Activated CD8-positive, alpha-beta T cell treated with anti-CD3 and anti-CD28 coated beads for 36 hours (primary cell): ENCODE measurements around the gene TMEM150A. TPM values are rescaled to one million over a fixed set of nuclear protein-coding genes. Genes with fewer than 3 reads are reported as not detected.
A peak's percentile ranks its signal among the peaks of the same experiment; 100 is the strongest.
"Not testable (repeated sequence)": the region's sequence is repeated elsewhere in the genome, so short reads cannot be mapped to it uniquely, and the experiment has no call there.

Experiments used
- ATAC-seq: fragments of 200-7000 bp; cut with Tn5 transposase; one replicate; pipeline ENCODE4 v1.10.0; 2021; ENCODE audit warnings: mild to moderate bottlenecking, moderate library complexity
- CTCF ChIA-PET: fragments of 350-600 bp; sonication (Branson Sonifier 250); formaldehyde crosslinking; loops from one replicate; lab custom pipeline; 2021; ENCODE audit warnings: antibody characterized with exemption; lab: Charles Lee
- POLR2A ChIA-PET: fragments of 350-600 bp; sonication (Branson Sonifier 250); formaldehyde crosslinking; loops from one replicate; lab custom pipeline; 2021; ENCODE audit warnings: antibody characterized with exemption; lab: Charles Lee
- DNase-seq: peaks from one replicate; pipeline ENCODE4 v3.0.0-alpha.2; 2020
- H3K27ac Mint-ChIP-seq: one replicate; pipeline ENCODE4 v1.8.0; 2021; ENCODE audit warnings: mild to moderate bottlenecking, mixed read lengths
- H3K27me3 Mint-ChIP-seq: one replicate; pipeline ENCODE4 v1.8.0; 2021; ENCODE audit warnings: mixed read lengths
- H3K36me3 Mint-ChIP-seq: one replicate; pipeline ENCODE4 v1.8.0; 2021; ENCODE audit warnings: low read depth, mixed read lengths
- H3K4me1 Mint-ChIP-seq: one replicate; pipeline ENCODE4 v1.8.0; 2021; ENCODE audit warnings: low read depth, mixed read lengths
- H3K4me3 Mint-ChIP-seq: one replicate; pipeline ENCODE4 v1.8.0; 2021; ENCODE audit warnings: mild to moderate bottlenecking, moderate library complexity, mixed read lengths
- H3K9me3 Mint-ChIP-seq: one replicate; pipeline ENCODE4 v1.8.0; 2021; ENCODE audit warnings: mixed read lengths
- intact Hi-C: fragments of 100-400 bp; cut with micrococcal nuclease; formaldehyde crosslinking; loops from one replicate; pipeline ENCODE4 v1.10.0; 2022
- total RNA-seq, 2 experiments: library from RNA; stranded (reverse); gene quantifications; one replicate each; pipeline ENCODE4 v1.2.3, GENCODE V29; 2021
- TF ChIP-seq, protein P1 (sequence below): fragments of 200-600 bp; IDR thresholded peaks from one replicate; pipeline ENCODE4 v1.8.0; 2022; ENCODE audit warnings: antibody characterized with exemption, mild to moderate bottlenecking

Gene TMEM150A
- total RNA-seq, 2 experiments from 2014 or later: 1.0 to 1.2 TPM

DNA sequence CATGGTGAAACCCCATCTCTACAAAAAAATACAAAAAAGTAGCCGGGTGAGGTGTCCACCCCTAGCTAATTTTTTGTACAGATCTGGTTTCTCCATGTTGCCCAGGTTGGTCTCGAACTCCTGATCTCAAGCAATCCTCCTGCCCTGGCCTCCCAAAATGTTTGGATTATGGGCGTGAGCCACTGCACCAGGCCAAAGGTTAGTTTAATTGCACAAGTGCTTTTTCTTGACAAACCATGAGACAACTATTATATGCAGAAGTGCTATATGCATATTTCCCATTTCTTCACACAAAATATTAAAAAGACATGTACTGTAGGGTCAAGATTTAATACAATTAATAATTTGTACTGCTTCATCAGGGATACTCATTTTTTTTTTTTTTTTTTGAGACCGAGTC, 36.2 kb downstream of the TMEM150A start:
- no peak for ATAC-seq
- DNase-seq: no peak
- no peak overlapping the region for H3K4me3 Mint-ChIP-seq

DNA sequence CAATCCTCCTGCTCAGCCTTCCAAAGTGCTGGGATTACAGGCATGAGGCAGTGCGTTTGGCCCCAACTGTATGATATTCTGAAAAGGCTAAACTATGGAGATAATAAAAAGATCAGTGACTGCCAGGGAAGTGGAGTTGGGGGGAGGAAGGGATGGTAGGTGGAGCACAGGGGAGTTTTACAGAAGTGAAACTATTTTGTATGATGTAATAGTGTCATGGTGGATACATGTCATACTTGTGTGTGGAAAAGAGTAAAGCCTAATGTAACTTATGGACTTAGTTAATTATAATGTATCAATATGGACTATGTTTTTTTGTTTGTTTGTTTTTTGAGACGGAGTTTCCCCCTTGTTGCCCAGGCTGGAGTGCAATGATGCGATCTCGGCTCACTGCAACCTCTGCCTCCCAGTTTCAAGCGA, 38.3 kb downstream of the TMEM150A start:
- H3K4me3 Mint-ChIP-seq: no peak overlapping the region
- ATAC-seq (no peak), DNase-seq (no peak)
- no peaks in the 10 kb centered on the region for H3K36me3 Mint-ChIP-seq
- H3K9me3 Mint-ChIP-seq: no peaks in the 10 kb centered on the region
- peaks cover 25% of the 10 kb centered on the region for H3K4me1 Mint-ChIP-seq
- intact Hi-C loops: no loop called here
- H3K27ac Mint-ChIP-seq: no peak overlapping the region
- H3K27me3 Mint-ChIP-seq: no peaks in the 10 kb centered on the region
- CTCF ChIA-PET: no interaction called here
- TF ChIP-seq, protein P1, sequence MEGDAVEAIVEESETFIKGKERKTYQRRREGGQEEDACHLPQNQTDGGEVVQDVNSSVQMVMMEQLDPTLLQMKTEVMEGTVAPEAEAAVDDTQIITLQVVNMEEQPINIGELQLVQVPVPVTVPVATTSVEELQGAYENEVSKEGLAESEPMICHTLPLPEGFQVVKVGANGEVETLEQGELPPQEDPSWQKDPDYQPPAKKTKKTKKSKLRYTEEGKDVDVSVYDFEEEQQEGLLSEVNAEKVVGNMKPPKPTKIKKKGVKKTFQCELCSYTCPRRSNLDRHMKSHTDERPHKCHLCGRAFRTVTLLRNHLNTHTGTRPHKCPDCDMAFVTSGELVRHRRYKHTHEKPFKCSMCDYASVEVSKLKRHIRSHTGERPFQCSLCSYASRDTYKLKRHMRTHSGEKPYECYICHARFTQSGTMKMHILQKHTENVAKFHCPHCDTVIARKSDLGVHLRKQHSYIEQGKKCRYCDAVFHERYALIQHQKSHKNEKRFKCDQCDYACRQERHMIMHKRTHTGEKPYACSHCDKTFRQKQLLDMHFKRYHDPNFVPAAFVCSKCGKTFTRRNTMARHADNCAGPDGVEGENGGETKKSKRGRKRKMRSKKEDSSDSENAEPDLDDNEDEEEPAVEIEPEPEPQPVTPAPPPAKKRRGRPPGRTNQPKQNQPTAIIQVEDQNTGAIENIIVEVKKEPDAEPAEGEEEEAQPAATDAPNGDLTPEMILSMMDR: no peak
- POLR2A ChIA-PET: interaction anchor here (0.6 to 23.8 kb wide), 2 partner anchors 19 to 158 kb away, joined by 3 to 467 read pairs; partner anchors contain the start of gene MAT2A

More for the DNA sequence above, 36.2 kb downstream of the TMEM150A start:
- TF ChIP-seq, protein P1: no peak
- no peaks in the 10 kb centered on the region for H3K9me3 Mint-ChIP-seq
- no peaks in the 10 kb centered on the region for H3K36me3 Mint-ChIP-seq
- no peaks in the 10 kb centered on the region for H3K27me3 Mint-ChIP-seq
- H3K4me1 Mint-ChIP-seq: peaks cover 9% of the 10 kb centered on the region
- CTCF ChIA-PET: interaction anchor here (1.1 to 1.7 kb wide), 3 partner anchors 11 to 19 kb away, joined by 3 to 5 read pairs (median 4); partner anchors contain the start of gene VAMP8
- POLR2A ChIA-PET: interaction anchor here (23.8 kb wide), 1 partner anchor 22 kb away, joined by 467 read pairs; the partner anchor contains the start of gene MAT2A
- H3K27ac Mint-ChIP-seq: no peak overlapping the region
- intact Hi-C loops: no loop called here

DNA sequence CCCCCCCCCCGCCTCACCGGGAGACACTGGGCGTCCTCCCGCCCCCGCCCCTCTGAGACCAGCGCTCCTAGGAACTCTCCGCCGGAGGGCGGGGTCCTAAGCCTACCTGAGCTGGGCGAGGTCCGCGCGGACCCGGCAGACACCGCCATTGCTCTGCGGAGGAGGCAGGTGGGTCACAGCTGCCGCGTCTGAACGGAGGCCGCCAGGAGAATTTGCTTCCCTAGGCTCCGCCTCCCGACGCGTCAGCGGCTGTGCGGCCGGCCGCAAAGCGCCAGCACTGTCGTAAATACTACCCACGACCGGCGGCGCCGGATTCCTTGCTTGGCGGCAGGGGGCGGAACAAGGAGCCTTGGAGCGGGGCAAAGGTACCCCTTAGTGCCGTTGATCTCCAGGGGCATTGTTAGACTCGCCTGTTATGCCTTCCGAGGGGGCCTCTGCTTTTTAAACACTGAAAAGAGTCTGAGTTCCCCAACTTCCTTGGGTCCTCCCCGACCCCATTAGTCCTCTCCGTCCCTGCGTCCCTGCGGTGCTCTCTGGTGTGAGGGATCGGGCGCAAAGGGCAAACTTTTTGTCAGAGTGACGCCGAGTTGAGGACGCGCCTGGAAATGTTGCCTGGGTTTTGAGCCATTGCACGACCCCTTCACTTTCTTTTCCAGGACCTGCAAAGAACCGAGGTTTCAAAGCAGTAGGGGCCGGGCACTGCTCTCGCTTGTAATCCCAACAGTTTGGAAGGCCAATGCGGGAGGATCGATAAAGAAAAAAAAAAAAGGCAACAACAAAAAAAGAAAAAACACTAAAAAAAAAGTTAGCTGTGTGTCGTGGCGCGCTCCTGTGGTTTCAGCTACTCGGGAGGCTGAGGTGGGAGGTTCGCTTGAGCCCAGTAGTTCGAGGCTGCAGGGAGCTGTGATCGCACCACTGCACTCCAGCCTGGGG, 41.0 kb downstream of the TMEM150A start, which contains the start of gene GGCX:
Gene GGCX (minus strand): TSS at position 214 of the 933 bp plus-strand sequence. CDS start 65 bp downstream, at position 149.
- DNase-seq (peak; percentile 98), ATAC-seq (peak; percentile 95)
- Mint-ChIP-seq H3K4me3 (peak within 1 kb of the TSS; percentile 100), H3K9me3 (no peaks in the 10 kb centered on the region), H3K36me3 (peaks cover 8% of the 10 kb centered on the region), H3K27me3 (no peaks in the 10 kb centered on the region), H3K27ac (peak within 1 kb of the TSS; percentile 100), H3K4me1 (peaks cover 32% of the 10 kb centered on the region)
- intact Hi-C loops: no loop called here
- CTCF ChIA-PET: interaction anchor here (0.9 to 4.1 kb wide), 5 partner anchors 11 to 173 kb away, joined by 3 to 35 read pairs (median 6); partner anchors contain the start of gene SH2D6
- TF ChIP-seq, protein P1: no peak
- POLR2A ChIA-PET: interaction anchor here (0.6 to 23.8 kb wide), 9 partner anchors 9 to 156 kb away, joined by 3 to 467 read pairs (median 4); partner anchors contain the start of genes MAT2A, RNF181 and VAMP8

DNA sequence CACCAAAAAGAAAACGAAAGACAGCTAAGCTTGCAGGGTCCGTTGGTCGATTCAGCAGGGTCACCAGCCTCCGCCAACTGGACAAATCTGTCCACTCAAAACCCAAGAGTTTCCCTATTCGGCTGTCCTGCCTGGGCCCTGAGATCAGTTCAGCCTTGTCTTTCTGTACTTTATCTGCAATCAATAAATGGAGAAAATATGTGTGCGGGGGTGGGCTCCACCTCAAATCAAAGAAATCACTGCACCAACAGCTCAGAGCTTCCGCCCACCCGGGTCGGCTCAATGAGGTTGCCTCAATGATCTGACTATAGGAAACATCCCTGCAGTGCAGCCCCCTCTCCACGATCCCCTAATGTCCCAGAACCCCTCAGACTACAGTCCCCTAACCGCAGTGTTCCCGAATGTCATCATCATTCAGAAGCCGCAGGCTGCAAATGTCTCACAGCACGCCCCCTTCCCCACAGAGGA, 41.7 kb downstream of the TMEM150A start:
- ChIA-PET CTCF (interaction anchor here (0.9 to 4.1 kb wide), 7 partner anchors 10 to 172 kb away, joined by 3 to 35 read pairs (median 6); partner anchors contain the start of gene SH2D6), POLR2A (interaction anchor here (0.6 to 23.8 kb wide), 11 partner anchors 16 to 155 kb away, joined by 3 to 467 read pairs (median 4); partner anchors contain the start of genes MAT2A, RNF181, SH2D6 and VAMP8)

DNA sequence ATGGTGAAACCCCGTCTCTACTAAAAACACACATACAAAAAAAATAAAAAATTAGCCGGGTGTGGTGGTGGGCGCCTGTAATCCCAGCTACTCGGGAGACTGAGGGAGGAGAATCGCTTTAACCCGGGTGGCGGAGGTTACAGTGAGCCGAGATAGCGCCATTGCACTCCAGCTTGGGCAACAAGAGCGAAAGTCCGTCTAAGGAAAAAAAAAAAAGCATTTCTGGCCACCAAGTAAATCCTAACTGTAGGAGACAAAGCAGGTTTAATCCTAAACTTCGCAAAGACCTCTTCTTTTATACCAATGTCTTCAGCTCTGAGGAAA, 42.1 kb downstream of the TMEM150A start:
- H3K27ac Mint-ChIP-seq: peak overlapping the region; percentile 100
- H3K36me3 Mint-ChIP-seq, H3K9me3 Mint-ChIP-seq, DNase-seq, ATAC-seq, intact Hi-C loops, H3K27me3 Mint-ChIP-seq: not testable (repeated sequence)
- CTCF ChIA-PET: interaction anchor here (0.9 to 4.1 kb wide), 7 partner anchors 9 to 171 kb away, joined by 3 to 35 read pairs (median 6); partner anchors contain the start of gene SH2D6
- H3K4me1 Mint-ChIP-seq: peaks cover 32% of the 10 kb centered on the region
- H3K4me3 Mint-ChIP-seq: peak overlapping the region; percentile 100
- POLR2A ChIA-PET: interaction anchor here (0.6 to 23.8 kb wide), 10 partner anchors 16 to 155 kb away, joined by 3 to 467 read pairs (median 4); partner anchors contain the start of genes MAT2A, RNF181, SH2D6 and USP39

More for the DNA sequence above, 41.7 kb downstream of the TMEM150A start:
- TF ChIP-seq, protein P1: no peak
- Mint-ChIP-seq H3K36me3 (peaks cover 8% of the 10 kb centered on the region), H3K4me3 (peak overlapping the region; percentile 100), H3K9me3 (no peaks in the 10 kb centered on the region), H3K27ac (peak overlapping the region; percentile 100), H3K27me3 (no peaks in the 10 kb centered on the region), H3K4me1 (peaks cover 32% of the 10 kb centered on the region)
- ATAC-seq: peak; percentile 28
- intact Hi-C loops: no loop called here
- DNase-seq: peak; percentile 65
